ENCODE measurements around the gene ZNF70.

The ZNF70 gene

GRCh38 chr22:23714596-23715578 lies 36.0 kb downstream of the ZNF70 start:
- DNase-seq: no peak

- DNase-seq: no peak
These were observed 37.0 kb downstream of the ZNF70 start for GRCh38 chr22:23713696-23714595.

GRCh38 chr22:23712256-23712655 lies 38.7 kb downstream of the ZNF70 start:
- no peak for DNase-seq

GRCh38 chr22:23709107-23709506 lies 41.8 kb downstream of the ZNF70 start:
- DNase-seq: no peak

GRCh38 chr22:23708270-23708669 lies 42.6 kb downstream of the ZNF70 start:
- DNase-seq: no peak

GRCh38 chr22:23705358-23705757 lies 45.6 kb downstream of the ZNF70 start:
- no peak for DNase-seq

GRCh38 chr22:23704829-23705228 lies 46.1 kb downstream of the ZNF70 start:
- DNase-seq: no peak

GRCh38 chr22:23704062-23704461 lies 46.9 kb downstream of the ZNF70 start:
- DNase-seq: no peak

- no peak for DNase-seq
These were observed 50.2 kb downstream of the ZNF70 start for GRCh38 chr22:23700706-23701105.

- DNase-seq: no peak
These were observed 52.2 kb downstream of the ZNF70 start for GRCh38 chr22:23698673-23699235.

GRCh38 chr22:23698094-23698493 lies 52.8 kb downstream of the ZNF70 start:
- no peak for DNase-seq

GRCh38 chr22:23697031-23697970 lies 53.6 kb downstream of the ZNF70 start:
- no peak for DNase-seq

GRCh38 chr22:23696326-23696851 lies 54.5 kb downstream of the ZNF70 start:
- no peak for DNase-seq

GRCh38 chr22:23695571-23696325 lies 55.2 kb downstream of the ZNF70 start:
- DNase-seq: no peak

GRCh38 chr22:23695141-23695540 lies 55.8 kb downstream of the ZNF70 start:
- no peak for DNase-seq

GRCh38 chr22:23693979-23694680 lies 56.8 kb downstream of the ZNF70 start:
- DNase-seq: no peak

GRCh38 chr22:23692598-23693291 lies 58.2 kb downstream of the ZNF70 start:
- DNase-seq: no peak

- DNase-seq: no peak
These were observed 59.0 kb downstream of the ZNF70 start for GRCh38 chr22:23691748-23692423.

GRCh38 chr22:23690713-23691112 lies 60.2 kb downstream of the ZNF70 start, which contains the start of gene RGL4:
Gene RGL4 (plus strand): TSS chr22:23691013. CDS start chr22:23692031, 1,018 bp downstream.
- DNase-seq: no peak

All from NCI-H2029 (cell line).